Uterus (tissue), 2 donors: ENCODE results near the gene PCNX2.

ENCODE experiments used
- CTCF ChIP-seq, 4 experiments: fragments of 200-600 bp in 2 of 4; fragments of 450-650 bp in 2 of 4; sonication (generic) in 2 of 4; IDR thresholded peaks; one replicate each; pipeline ENCODE4 v1.5.1; 2016 to 2019; ENCODE audit warnings: antibody characterized with exemption in 4 of 4, mild to moderate bottlenecking in 2 of 4, moderate library complexity in 1 of 4
- POLR2A ChIP-seq, 2 donors: fragments of 450-650 bp; IDR thresholded peaks; one replicate each; pipeline ENCODE4 v1.6.1; 2016; ENCODE audit warnings: antibody characterized with exemption in 2 of 2, mild to moderate bottlenecking in 1 of 2, moderate library complexity in 1 of 2

GRCh38 chr1:233121947-233122559 is 173.5 kb downstream of the PCNX2 start:
- no peak for TF ChIP-seq CTCF (IDR thresholded peaks at IDR 0.05)
- TF ChIP-seq POLR2A (IDR thresholded peaks at IDR 0.05) = no peak
